ENCODE measurements around the gene WWP2. TPM values are rescaled to one million over a fixed set of nuclear protein-coding genes. Genes with fewer than 3 reads are reported as not detected.
A peak's percentile ranks its signal among the peaks of the same experiment; 100 is the strongest.
"Not testable (repeated sequence)": the region's sequence is repeated elsewhere in the genome, so short reads cannot be mapped to it uniquely, and the experiment has no call there.

WWP2 gene
- total and polyA plus RNA-seq, 2 donors = 17.8 to 20.4 TPM

DNA sequence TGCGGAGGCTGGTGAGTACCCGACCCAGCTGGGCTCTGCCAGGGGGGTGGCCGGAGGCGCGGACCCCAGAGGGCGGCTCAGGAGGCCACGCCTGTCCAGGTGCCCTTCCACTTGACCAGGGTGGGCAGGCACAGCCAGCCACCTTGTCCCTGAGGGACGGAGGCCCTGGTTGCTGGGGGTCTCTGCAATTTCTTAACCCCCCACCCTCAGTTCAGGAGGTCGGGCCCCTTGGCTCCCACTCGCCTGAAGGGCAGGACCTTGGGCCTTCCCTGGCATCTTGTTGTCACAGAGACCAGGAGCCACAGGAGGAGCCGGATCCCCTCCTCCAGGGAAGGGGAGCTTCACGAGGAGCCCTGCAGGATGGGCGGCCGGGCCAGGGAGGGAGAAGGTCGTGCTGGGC is 190.0 kb downstream of the WWP2 start:
- not testable (repeated sequence) for H3K4me3 ChIP-seq (ENCODE audit: low read depth, low read length); H3K36me3 ChIP-seq (ENCODE audit: insufficient read depth); H3K27ac ChIP-seq (ENCODE audit: low read depth); DNase-seq (ENCODE audit: extremely low spot score); H3K4me1 ChIP-seq (ENCODE audit: insufficient read depth)
- 83% methylated on average over 6 of the region's 15 CpGs for WGBS

DNA sequence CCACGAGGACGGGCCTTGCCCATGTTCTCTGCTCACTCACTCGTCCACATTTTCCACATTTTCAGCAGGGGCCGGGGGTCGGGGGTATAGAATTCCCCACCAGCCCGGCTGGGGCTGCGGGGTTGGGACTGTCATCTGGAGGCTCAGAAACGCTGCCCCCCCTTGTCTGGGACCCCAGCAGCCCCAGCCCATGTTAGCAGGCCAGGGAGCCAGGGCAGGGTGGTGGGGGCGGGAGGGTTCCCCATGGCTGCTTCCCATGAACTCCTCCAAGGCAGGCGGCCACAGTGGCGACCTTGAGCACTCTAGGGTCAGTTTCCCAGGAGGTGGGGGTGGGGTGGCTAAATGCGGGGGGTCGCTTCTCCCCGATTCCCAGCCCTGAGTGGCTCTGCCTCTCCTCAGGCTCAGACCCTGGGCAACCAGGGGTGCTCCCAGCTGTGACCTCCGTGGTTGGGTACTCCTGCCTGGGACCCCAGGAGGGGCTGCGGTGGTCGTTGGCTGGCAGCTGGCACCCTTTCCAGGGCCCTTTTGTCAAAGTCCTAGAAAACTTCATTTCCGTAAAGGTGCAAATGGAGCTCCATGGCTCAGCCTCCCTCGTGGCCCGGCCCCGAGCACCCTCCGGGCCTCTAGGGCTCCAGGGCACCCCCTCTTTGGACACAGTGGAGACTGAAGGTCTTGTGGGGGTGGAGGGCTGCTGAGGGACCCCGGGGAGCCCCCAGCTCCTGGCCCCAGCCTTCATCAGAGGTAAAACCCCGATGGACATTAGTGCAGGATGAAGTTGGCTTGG is 190.6 kb downstream of the WWP2 start:
- WGBS = 75% methylated on average over 17 of the region's 24 CpGs
- H3K27ac ChIP-seq (ENCODE audit: low read depth); H3K4me1 ChIP-seq (ENCODE audit: insufficient read depth); H3K36me3 ChIP-seq (ENCODE audit: insufficient read depth); H3K4me3 ChIP-seq (ENCODE audit: low read depth, low read length); DNase-seq (ENCODE audit: extremely low spot score): not testable (repeated sequence)

DNA sequence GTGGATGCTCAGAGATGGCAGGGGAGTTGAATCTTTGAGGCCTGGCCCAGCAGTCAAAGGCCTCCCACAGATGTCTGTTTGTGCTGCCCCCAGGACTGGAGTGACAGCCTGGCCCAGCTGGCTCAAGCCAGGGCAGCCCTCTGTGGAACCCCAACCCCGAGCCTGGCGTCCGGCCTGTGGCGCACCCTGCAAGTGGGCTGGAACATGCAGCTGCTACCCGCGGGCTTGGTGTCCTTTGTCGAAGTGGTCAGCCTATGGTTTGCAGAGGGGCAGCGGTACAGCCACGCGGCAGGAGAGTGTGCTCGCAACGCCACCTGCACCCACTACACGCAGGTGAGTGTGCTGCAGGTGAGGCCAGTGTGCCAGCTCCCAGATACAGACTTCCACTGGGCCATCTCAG is 192.1 kb downstream of the WWP2 start:
- not testable (repeated sequence) for H3K4me3 ChIP-seq (ENCODE audit: low read depth, low read length); H3K27ac ChIP-seq (ENCODE audit: low read depth); H3K4me1 ChIP-seq (ENCODE audit: insufficient read depth); H3K36me3 ChIP-seq (ENCODE audit: insufficient read depth); DNase-seq (ENCODE audit: extremely low spot score)
- 93% methylated on average over 13 of the region's 13 CpGs for WGBS

DNA sequence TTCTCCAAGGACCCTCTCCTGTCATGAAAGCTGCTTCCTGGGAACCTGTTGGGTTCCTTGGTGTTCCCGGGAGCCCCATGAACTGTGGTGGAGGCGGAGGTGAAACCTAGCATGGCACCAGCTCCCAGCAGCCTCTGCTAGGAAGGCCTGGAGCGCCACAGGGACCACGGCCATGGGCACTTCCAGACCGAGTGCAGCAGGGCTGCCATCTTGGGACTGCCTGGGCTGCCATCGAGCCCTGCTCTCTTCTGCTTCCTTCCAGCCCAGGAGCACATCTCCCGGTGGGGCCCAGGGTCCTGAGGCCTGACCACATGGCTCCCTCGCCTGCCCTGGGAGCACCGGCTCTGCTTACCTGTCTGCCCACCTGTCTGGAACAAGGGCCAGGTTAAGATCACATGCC is 201.2 kb downstream of the WWP2 start:
- WGBS = 95% methylated on average over 5 of the region's 9 CpGs
- not testable (repeated sequence) for H3K4me1 ChIP-seq (ENCODE audit: insufficient read depth)

DNA sequence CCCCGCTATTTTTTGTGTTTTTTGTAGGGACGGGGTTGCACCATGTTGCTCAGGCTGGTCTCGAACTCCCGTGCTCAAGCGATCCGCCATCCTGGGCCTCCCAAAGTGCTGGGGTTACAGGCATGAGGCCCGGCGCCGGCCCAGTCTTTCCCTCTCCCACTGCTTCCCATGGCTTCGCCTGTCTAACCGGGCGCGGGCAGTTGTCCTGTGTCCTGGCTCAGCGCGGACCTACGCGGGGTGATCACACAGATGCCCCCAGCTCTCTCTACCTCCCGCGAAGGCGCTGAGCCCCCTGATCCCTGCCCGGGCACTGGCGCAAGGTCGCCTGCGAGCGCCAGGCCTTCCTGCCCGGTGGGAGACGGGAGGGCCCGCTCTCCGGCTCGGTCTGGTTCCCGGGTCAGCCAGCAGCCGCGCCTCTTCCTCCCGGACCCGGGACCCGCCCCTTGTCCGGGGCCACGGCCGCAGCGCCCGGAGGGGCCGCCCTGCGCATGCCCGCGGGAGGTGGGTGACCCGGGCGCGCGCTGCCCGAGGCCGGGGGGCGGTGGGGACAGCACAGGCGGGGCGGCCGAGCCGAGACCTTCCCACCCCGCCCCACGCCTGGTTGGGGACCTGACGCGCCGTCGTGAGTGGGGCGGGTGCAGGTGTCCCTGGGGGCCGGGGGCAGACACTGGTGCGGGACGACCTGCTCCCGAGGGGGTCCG is 203.0 kb downstream of the WWP2 start:
- peak overlapping the region; percentile 50 for H3K27ac ChIP-seq (ENCODE audit: low read depth)
- H3K36me3 ChIP-seq (ENCODE audit: insufficient read depth); DNase-seq (ENCODE audit: extremely low spot score); H3K4me1 ChIP-seq (ENCODE audit: insufficient read depth): not testable (repeated sequence)
- peak overlapping the region; percentile 46 for H3K4me3 ChIP-seq (ENCODE audit: low read depth, low read length)
- 21% methylated on average over 31 of the region's 68 CpGs for WGBS

More for the DNA sequence above, 201.2 kb downstream of the WWP2 start:
- H3K4me3 ChIP-seq (ENCODE audit: low read depth, low read length); H3K27ac ChIP-seq (ENCODE audit: low read depth); H3K36me3 ChIP-seq (ENCODE audit: insufficient read depth); DNase-seq (ENCODE audit: extremely low spot score): not testable (repeated sequence)

DNA sequence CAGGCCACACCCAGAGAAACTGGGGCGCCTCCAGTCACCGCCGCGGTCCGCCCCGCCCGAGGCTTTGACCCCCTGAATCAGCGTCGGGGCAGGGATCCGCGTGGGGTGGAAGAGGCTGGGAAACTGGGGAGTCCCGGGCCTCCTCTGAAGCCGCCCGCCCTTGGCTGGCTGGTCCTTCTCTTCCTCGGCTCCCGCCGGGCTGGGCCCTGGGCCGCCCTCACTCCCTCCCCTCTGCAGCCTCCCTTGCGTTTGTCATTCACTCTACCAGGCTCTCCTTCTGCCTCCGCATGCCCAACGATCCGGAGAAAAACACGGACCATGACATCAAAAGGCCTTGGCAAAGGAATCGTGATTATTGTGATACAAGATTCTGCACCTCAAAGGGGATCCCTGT is 203.5 kb downstream of the WWP2 start:
- peak overlapping the region; percentile 46 for H3K4me3 ChIP-seq (ENCODE audit: low read depth, low read length)
- not testable (repeated sequence) for DNase-seq (ENCODE audit: extremely low spot score); H3K27ac ChIP-seq (ENCODE audit: low read depth); H3K36me3 ChIP-seq (ENCODE audit: insufficient read depth); H3K4me1 ChIP-seq (ENCODE audit: insufficient read depth)
- WGBS = no CpG with 5 or more reads among the region's 24 CpGs

DNA sequence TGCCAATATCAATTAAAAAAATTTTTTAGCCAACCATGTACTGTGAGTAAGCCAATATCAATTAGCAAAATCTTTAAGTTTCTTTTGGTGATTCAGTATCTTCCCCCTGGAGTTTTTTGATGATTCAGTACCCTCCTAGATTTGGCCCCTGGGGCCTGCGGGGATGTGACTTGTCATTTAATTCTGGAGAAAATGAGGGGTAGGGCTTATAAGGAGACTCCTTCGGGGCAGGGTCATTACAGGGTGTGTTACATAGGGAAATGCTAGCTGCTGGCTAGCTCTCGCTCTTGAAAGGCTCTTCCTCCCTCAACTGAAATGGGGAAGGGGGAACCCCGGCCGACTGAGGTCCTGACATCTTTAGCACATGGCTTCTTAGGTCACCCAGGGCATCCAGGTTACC is 205.6 kb downstream of the WWP2 start:
- not testable (repeated sequence) for H3K36me3 ChIP-seq (ENCODE audit: insufficient read depth); DNase-seq (ENCODE audit: extremely low spot score); H3K4me3 ChIP-seq (ENCODE audit: low read depth, low read length); H3K4me1 ChIP-seq (ENCODE audit: insufficient read depth); H3K27ac ChIP-seq (ENCODE audit: low read depth)
- WGBS = no CpG with 5 or more reads among the region's 5 CpGs

DNA sequence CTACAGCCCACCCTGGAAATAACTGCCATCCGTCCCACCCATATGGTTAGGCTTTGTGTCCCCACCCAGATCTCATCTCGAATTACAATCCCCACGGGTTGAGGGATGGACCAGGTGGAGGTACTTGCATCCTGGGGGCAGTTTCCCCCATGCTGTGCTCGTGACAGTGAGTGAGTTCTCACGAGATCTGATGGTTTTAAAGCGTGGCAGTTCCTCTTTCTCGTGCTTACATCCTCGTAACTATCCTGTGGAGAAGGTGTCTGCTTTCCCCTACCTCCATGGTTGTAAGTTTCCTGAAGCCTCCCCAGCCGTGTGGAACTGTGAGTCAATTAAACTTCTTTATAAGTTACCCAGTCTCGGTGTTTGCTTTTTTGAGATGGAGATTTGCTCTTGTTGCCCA is 206.0 kb downstream of the WWP2 start:
- DNase-seq (ENCODE audit: extremely low spot score); H3K36me3 ChIP-seq (ENCODE audit: insufficient read depth); H3K4me1 ChIP-seq (ENCODE audit: insufficient read depth); H3K4me3 ChIP-seq (ENCODE audit: low read depth, low read length); H3K27ac ChIP-seq (ENCODE audit: low read depth): not testable (repeated sequence)
- no CpG with 5 or more reads among the region's 10 CpGs for WGBS

DNA sequence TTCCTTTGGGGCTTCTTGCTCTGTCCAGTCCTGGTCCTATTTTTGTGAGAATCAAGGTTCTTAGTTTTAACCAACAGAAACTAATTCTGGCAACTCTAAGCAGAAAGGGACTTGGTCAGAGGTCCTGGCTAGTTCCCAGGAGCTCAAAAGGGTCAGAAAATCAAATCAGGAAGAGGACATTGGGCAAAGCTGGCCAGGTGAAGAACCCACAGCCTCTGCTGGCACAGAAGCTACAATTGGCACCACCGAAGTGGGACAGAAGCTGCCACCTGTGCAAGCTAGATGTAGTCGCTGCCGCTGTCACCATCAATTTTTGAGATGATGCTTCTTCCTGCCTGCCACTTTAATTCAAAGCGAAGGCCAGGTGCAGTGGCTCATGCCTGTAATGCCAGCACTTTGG is 207.5 kb downstream of the WWP2 start:
- H3K27ac ChIP-seq (ENCODE audit: low read depth); DNase-seq (ENCODE audit: extremely low spot score); H3K4me3 ChIP-seq (ENCODE audit: low read depth, low read length); H3K36me3 ChIP-seq (ENCODE audit: insufficient read depth); H3K4me1 ChIP-seq (ENCODE audit: insufficient read depth): not testable (repeated sequence)
- WGBS = 98% methylated on average over 4 of the region's 4 CpGs

DNA sequence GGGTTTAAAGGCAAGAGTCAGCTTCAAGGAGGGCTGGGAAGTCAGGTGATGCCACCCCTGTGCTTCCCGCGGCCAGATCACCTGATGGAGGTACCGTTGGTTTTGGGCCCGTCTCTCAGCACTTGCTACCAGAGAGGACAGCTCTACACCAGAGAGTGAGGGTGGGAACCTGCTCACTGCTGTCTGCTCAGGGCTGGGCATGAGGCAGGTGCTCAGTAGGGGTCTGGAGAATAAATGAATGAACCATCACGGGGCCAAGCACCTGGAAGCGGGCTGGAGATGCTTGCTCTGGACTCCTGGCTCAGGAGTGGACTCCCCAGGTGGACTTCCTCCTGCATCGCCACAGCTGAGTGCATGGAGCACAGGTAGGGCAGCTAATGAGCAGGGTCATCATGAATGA is 210.0 kb downstream of the WWP2 start:
- H3K36me3 ChIP-seq (ENCODE audit: insufficient read depth); H3K4me1 ChIP-seq (ENCODE audit: insufficient read depth); H3K4me3 ChIP-seq (ENCODE audit: low read depth, low read length); H3K27ac ChIP-seq (ENCODE audit: low read depth); DNase-seq (ENCODE audit: extremely low spot score): not testable (repeated sequence)
- 84% methylated on average over 2 of the region's 7 CpGs for WGBS

DNA sequence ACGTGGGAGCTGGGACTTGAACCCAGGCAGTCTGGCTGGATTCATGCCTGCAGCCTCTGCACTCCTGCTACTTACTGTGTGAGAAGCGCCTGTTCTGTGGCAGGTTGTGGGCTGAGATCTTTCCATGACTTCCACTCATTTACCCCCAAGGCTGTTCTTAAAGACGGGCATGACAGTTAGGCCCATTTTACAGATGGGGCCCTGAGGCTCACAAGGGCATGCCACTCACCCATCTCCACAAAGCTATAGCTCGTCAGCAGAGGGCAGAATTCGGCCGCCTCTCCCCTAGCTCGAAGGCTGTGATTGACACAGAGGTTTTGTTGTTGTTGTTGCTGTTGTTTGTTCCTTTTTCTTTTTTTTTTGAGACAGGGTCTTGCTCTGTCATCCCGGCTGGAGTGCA is 210.8 kb downstream of the WWP2 start:
- DNase-seq (ENCODE audit: extremely low spot score); H3K27ac ChIP-seq (ENCODE audit: low read depth): not testable (repeated sequence)
- 94% methylated on average over 2 of the region's 8 CpGs for WGBS

DNA sequence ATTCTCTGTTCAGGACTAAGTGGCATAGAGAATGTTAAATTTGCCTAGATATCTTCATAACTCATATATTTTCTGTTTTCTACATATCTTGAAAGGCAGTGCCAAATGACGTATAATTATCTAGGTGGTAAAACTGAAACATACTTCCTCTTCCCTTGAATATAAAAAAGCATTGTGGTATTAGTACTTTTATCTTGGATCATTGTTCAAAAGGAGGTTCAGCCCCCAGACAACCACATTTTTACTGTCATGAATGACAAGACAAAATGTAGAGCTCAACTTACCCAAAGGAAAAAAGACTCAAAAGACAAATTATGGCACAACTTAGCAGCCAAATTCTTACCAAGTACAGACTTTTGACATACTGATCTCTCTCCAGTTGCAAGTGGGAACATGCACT is 223.1 kb downstream of the WWP2 start:
- not testable (repeated sequence) for H3K36me3 ChIP-seq (ENCODE audit: insufficient read depth); DNase-seq (ENCODE audit: extremely low spot score); H3K4me1 ChIP-seq (ENCODE audit: insufficient read depth); H3K27ac ChIP-seq (ENCODE audit: low read depth); H3K4me3 ChIP-seq (ENCODE audit: low read depth, low read length)
- 83% methylated on average over 1 of the region's 1 CpG for WGBS

More for the DNA sequence above, 210.8 kb downstream of the WWP2 start:
- H3K36me3 ChIP-seq (ENCODE audit: insufficient read depth); H3K4me1 ChIP-seq (ENCODE audit: insufficient read depth); H3K4me3 ChIP-seq (ENCODE audit: low read depth, low read length): not testable (repeated sequence)
